SU-DHL-6 (cell line): Measurements from ENCODE around the gene DLX4.

Experiments
- H2AFZ ChIP-seq: fragments of 200-600 bp; sonication (generic); 2 replicates; pipeline ENCODE4 v1.6.1; 2014; ENCODE audit warnings: low read depth, mild to moderate bottlenecking, moderate library complexity, mixed read lengths, antibody characterized with exemption, low read length; ENCODE audit not compliant: severe bottlenecking
- H3F3A ChIP-seq: fragments of 200-600 bp; shearing (Covaris generic); 2 replicates; pipeline ENCODE4 v1.6.0; 2016; ENCODE audit warnings: antibody characterized with exemption, mild to moderate bottlenecking; ENCODE audit not compliant: insufficient read depth
- H3K27ac ChIP-seq: fragments of 200-600 bp; sonication (generic); 2 replicates; pipeline ENCODE4 v1.5.1; 2016; ENCODE audit warnings: low read depth, mild to moderate bottlenecking, low read length, moderate library complexity, mixed read lengths
- H3K27me3 ChIP-seq: fragments of 200-600 bp; sonication (generic), shearing (Covaris generic); 2 replicates; pipeline ENCODE4 v1.6.0; 2014; ENCODE audit warnings: mild to moderate bottlenecking, low read length
- H3K36me3 ChIP-seq: fragments of 200-600 bp; sonication (generic); 2 replicates; pipeline ENCODE4 v1.6.1; 2014; ENCODE audit warnings: mild to moderate bottlenecking, low read length, mixed read lengths
- H3K4me2 ChIP-seq: fragments of 300-600, 200-600 bp; shearing (Covaris generic), sonication (generic); 2 replicates; pipeline ENCODE4 v1.6.0; 2014; ENCODE audit warnings: low read length, low read depth, mild to moderate bottlenecking; ENCODE audit not compliant: poor library complexity, severe bottlenecking
- H3K4me3 ChIP-seq: fragments of 200-600 bp; sonication (generic); 2 replicates; pipeline ENCODE4 v1.5.1; 2014; ENCODE audit warnings: antibody characterized with exemption, low read length, mild to moderate bottlenecking, mixed read lengths; ENCODE audit not compliant: insufficient read depth, poor library complexity, severe bottlenecking
- H3K79me2 ChIP-seq: fragments of 200-600 bp; sonication (generic); 2 replicates; pipeline ENCODE4 v1.6.1; 2014; ENCODE audit warnings: mild to moderate bottlenecking, low read length, moderate library complexity; ENCODE audit not compliant: insufficient read depth
- H3K9ac ChIP-seq: fragments of 200-600 bp; sonication (generic); 2 replicates; pipeline ENCODE4 v1.7.0; 2014; ENCODE audit warnings: mild to moderate bottlenecking, low read length
- H3K9me2 ChIP-seq: fragments of 200-600 bp; sonication (generic); replicated peaks from 2 replicates; pipeline ENCODE4 v1.6.1; 2014; ENCODE audit warnings: low read length; ENCODE audit not compliant: insufficient read depth
- H3K9me3 ChIP-seq: fragments of 200-600 bp; sonication (generic); 2 replicates; pipeline ENCODE4 v1.6.1; 2014; ENCODE audit warnings: low read length, mixed read lengths; ENCODE audit not compliant: insufficient read depth
- H4K20me1 ChIP-seq: fragments of 200-600 bp; sonication (generic); 2 replicates; pipeline ENCODE4 v1.6.1; 2014; ENCODE audit warnings: low read depth, mild to moderate bottlenecking, antibody characterized with exemption, low read length, moderate library complexity, mixed read lengths
- EZH2phosphoT487 ChIP-seq: fragments of 200-600 bp; sonication (generic), shearing (Covaris generic); conservative IDR thresholded peaks from 2 replicates; pipeline ENCODE4 v1.6.1; 2018; ENCODE audit warnings: mild to moderate bottlenecking, antibody characterized with exemption, low read length, moderate library complexity, mixed read lengths
- TF ChIP-seq, protein P1 (sequence below): fragments of 200-600 bp; sonication (generic); IDR thresholded peaks from one replicate; pipeline ENCODE4 v1.5.1; 2017; ENCODE audit warnings: antibody characterized with exemption, mild to moderate bottlenecking, low read length, moderate library complexity; ENCODE audit not compliant: insufficient read depth, poor library complexity, severe bottlenecking

DLX4 gene

DNA sequence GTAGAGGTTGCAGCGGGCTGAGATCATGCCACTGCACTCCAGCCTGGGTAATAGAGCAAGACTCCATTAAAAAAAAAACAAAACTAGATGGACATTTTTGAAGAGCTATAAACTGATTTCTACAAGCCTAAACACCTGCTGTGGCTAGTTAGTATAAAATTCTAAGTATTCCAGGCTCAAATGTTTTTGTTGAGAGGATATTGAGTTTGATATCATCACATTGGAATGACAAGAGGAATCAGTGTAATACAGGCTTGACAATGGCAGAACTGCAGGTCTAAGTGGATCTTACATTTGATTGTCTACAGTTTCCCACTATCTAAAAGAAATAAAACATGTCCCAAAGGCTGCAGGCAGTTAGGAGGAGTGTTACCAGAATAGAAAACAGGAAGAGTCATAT is 49.9 kb downstream of the DLX4 start:
- Histone ChIP-seq H3K9me3 (no peaks in the 10 kb centered on the region; the same call in 1 of the 2 replicates), H3K9me2 (no peaks in the 10 kb centered on the region), H3K27me3 (no peaks in the 10 kb centered on the region), H2AFZ (no peak overlapping the region), H3F3A (peaks cover 7% of the 10 kb centered on the region; the same call in 1 of the 2 replicates), H4K20me1 (no peaks in the 10 kb centered on the region), H3K79me2 (no peaks in the 10 kb centered on the region), H3K4me3 (no peak overlapping the region), H3K4me2 (no peak overlapping the region), H3K36me3 (no peaks in the 10 kb centered on the region), H3K27ac (no peak overlapping the region), H3K9ac (no peak overlapping the region)
- TF ChIP-seq, protein P1, sequence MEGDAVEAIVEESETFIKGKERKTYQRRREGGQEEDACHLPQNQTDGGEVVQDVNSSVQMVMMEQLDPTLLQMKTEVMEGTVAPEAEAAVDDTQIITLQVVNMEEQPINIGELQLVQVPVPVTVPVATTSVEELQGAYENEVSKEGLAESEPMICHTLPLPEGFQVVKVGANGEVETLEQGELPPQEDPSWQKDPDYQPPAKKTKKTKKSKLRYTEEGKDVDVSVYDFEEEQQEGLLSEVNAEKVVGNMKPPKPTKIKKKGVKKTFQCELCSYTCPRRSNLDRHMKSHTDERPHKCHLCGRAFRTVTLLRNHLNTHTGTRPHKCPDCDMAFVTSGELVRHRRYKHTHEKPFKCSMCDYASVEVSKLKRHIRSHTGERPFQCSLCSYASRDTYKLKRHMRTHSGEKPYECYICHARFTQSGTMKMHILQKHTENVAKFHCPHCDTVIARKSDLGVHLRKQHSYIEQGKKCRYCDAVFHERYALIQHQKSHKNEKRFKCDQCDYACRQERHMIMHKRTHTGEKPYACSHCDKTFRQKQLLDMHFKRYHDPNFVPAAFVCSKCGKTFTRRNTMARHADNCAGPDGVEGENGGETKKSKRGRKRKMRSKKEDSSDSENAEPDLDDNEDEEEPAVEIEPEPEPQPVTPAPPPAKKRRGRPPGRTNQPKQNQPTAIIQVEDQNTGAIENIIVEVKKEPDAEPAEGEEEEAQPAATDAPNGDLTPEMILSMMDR, result no peak
- no peak for TF ChIP-seq EZH2phosphoT487

DNA sequence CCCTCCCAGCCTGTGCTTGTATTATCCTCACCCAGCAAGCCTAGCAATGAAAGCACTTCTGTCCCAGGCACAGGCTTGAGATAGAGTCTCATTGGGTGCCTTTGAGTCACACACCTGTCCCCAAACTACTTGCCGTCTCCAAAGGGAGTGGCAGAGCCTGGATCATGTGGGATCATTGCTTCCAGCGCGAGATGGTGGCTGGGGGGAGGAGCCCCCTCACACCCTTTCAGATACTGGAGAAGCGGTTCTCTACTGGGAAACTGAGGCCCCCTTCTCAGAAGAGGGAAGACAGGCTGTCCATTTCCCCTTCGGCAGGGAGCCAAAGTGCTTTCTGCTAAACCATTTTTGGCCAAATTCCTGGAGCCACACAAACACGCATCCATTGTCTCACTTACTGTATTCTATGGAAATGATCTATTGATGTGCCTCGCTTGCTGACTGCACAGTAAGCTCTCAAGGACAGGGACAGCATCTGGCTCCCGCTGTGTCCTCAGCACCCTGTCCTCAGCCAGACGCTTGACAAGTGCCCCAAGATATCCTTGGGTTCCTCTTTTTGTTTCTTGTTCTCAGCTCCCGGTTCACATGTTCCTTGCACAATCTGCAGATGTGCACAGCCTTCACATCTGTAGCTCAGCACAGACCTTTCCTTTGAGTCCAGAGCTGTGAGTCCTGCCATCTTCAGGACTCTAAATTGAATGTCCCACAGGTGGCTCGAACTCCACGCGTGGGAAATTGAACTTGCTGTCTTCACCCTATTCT is 52.0 kb downstream of the DLX4 start:
- no peaks in the 10 kb centered on the region for H3K27me3 ChIP-seq

DNA sequence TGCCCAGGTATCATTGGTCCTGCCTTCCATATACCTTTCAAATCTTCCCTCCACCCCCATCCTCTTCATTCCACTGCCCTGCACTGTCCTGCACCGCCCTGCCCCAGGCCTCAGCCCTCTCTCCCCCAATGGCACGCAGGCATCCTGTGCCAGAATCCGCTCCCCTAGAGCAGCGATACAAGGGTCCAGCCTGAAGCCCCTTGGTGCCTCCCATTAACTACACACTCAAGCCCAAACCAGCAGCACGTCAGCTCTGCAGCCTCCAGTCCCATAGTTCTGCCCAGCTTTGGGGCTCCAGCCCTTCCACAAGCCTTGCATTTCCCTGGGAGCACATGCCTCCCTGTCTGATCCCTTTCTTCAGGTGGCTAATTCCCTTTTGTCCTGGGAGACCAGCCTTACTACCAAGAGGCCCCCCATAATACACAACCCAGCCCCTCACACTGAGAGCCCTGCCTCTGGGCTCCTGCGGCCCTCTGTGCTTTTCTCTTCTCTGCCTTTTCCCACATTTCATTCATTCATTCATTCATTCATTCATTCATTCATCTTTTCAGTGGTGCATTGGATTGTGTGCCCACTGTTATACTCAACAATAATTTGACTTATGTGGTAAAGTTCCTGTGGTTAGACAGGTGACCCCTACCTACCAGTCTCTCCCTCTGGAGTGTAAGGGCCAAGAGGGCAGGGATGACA is 52.8 kb downstream of the DLX4 start:
- no peak for TF ChIP-seq EZH2phosphoT487
- TF ChIP-seq, protein P1, result no peak
- no peaks in the 10 kb centered on the region for H3K36me3 ChIP-seq
- no peaks in the 10 kb centered on the region for H4K20me1 ChIP-seq
- H3K9me2 ChIP-seq, result no peaks in the 10 kb centered on the region
- peaks cover 13% of the 10 kb centered on the region; the same call in 1 of the 2 replicates for H3K9me3 ChIP-seq
- no peak overlapping the region for H3K27ac ChIP-seq
- no peaks in the 10 kb centered on the region for H3K79me2 ChIP-seq
- H3K27me3 ChIP-seq, result no peaks in the 10 kb centered on the region
- H3K4me3 ChIP-seq, result no peak overlapping the region
- H3K4me2 ChIP-seq, result no peak overlapping the region
- H3F3A ChIP-seq, result peaks cover 16% of the 10 kb centered on the region; the same call in 1 of the 2 replicates
- H3K9ac ChIP-seq, result no peak overlapping the region
- no peak overlapping the region for H2AFZ ChIP-seq

More for the DNA sequence above, 52.0 kb downstream of the DLX4 start:
- peaks cover 13% of the 10 kb centered on the region; the same call in 1 of the 2 replicates for H3K9me3 ChIP-seq
- H3K4me2 ChIP-seq, result no peak overlapping the region
- H4K20me1 ChIP-seq, result no peaks in the 10 kb centered on the region
- H3K4me3 ChIP-seq, result no peak overlapping the region
- no peaks in the 10 kb centered on the region for H3K79me2 ChIP-seq
- no peak overlapping the region for H3K27ac ChIP-seq
- no peaks in the 10 kb centered on the region for H3K9me2 ChIP-seq
- peaks cover 16% of the 10 kb centered on the region; the same call in 1 of the 2 replicates for H3F3A ChIP-seq
- no peak for TF ChIP-seq EZH2phosphoT487
- TF ChIP-seq, protein P1, result no peak
- no peak overlapping the region for H3K9ac ChIP-seq
- no peaks in the 10 kb centered on the region for H3K36me3 ChIP-seq
- no peak overlapping the region for H2AFZ ChIP-seq
